HG03108 (cell line): ENCODE measurements around the gene SSBP1.
"Not testable (repeated sequence)": the region's sequence is repeated elsewhere in the genome, so short reads cannot be mapped to it uniquely, and the experiment has no call there.

Experiments used
- ATAC-seq: cut with Tn5 transposase; IDR thresholded peaks from one replicate; pipeline ENCODE4 v1.9.1; 2021; ENCODE audit warnings: moderate library complexity; ENCODE audit not compliant: unreplicated experiment

The SSBP1 gene

GRCh38 chr7:141709318-141709717, 28.8 kb upstream of the SSBP1 start:
- ATAC-seq, result no peak

- ATAC-seq, result no peak
Measured at GRCh38 chr7:141709749-141710148, 28.4 kb upstream of the SSBP1 start.

GRCh38 chr7:141710301-141710700, 27.9 kb upstream of the SSBP1 start:
- no peak for ATAC-seq

- ATAC-seq, result no peak
Measured at GRCh38 chr7:141712603-141713255, 25.4 kb upstream of the SSBP1 start.

- no peak for ATAC-seq
Measured at GRCh38 chr7:141713890-141714289, 24.3 kb upstream of the SSBP1 start.

GRCh38 chr7:141714571-141714970, 23.6 kb upstream of the SSBP1 start:
- no peak for ATAC-seq

GRCh38 chr7:141715018-141715417, 23.1 kb upstream of the SSBP1 start:
- no peak for ATAC-seq

GRCh38 chr7:141715794-141716689, 22.1 kb upstream of the SSBP1 start:
- ATAC-seq, result no peak

- ATAC-seq, result no peak
Measured at GRCh38 chr7:141717450-141717849, 20.7 kb upstream of the SSBP1 start.

GRCh38 chr7:141722529-141722928, 15.6 kb upstream of the SSBP1 start:
- ATAC-seq, result no peak

GRCh38 chr7:141729020-141729419, 9.1 kb upstream of the SSBP1 start:
- ATAC-seq, result no peak

GRCh38 chr7:141731476-141732149, 6.5 kb upstream of the SSBP1 start:
- no peak for ATAC-seq

- ATAC-seq, result no peak
Measured at GRCh38 chr7:141737118-141737835, 881 bp upstream of the SSBP1 start.

GRCh38 chr7:141738592-141739013, 445 bp downstream of the SSBP1 start:
- no peak for ATAC-seq

- no peak for ATAC-seq
Measured at GRCh38 chr7:141739250-141739649, 1.1 kb downstream of the SSBP1 start.

- ATAC-seq, result no peak
Measured at GRCh38 chr7:141742229-141742628, 4.1 kb downstream of the SSBP1 start.

GRCh38 chr7:141744131-141744530, 6.0 kb downstream of the SSBP1 start:
- no peak for ATAC-seq

GRCh38 chr7:141748396-141748795, 10.2 kb downstream of the SSBP1 start:
- no peak for ATAC-seq

- not testable (repeated sequence) for ATAC-seq
Measured at GRCh38 chr7:141751904-141752303, 13.7 kb downstream of the SSBP1 start.

GRCh38 chr7:141752634-141753033, 14.5 kb downstream of the SSBP1 start:
- no peak for ATAC-seq

GRCh38 chr7:141754939-141755338, 16.8 kb downstream of the SSBP1 start:
- no peak for ATAC-seq
